Keratinocyte (primary cell): ENCODE measurements around the gene CACNA1I. TPM values are rescaled to one million over a fixed set of nuclear protein-coding genes. Genes with fewer than 3 reads are reported as not detected.

Experiments used
- DNase-seq: peaks from one replicate; pipeline ENCODE4 v3.0.0-alpha.2; 2011; ENCODE audit warnings: low read depth, missing footprints, low spot score
- FAIRE-seq: peaks from 2 replicates; lab custom pipeline; 2011; peaks lifted over from hg19 to GRCh38; lab: Jason Lieb, UNC
- H2AFZ ChIP-seq: 2 replicates; pipeline ENCODE4 v1.6.0; 2012; ENCODE audit warnings: low read length, control low read depth, inconsistent platforms; ENCODE audit not compliant: control insufficient read depth
- H3K27ac ChIP-seq: 2 replicates; pipeline ENCODE4 v1.5.1; 2011; ENCODE audit warnings: low read length; ENCODE audit not compliant: control insufficient read depth, insufficient read depth
- H3K27me3 ChIP-seq: 3 replicates; pipeline ENCODE4 v1.6.0; 2011; ENCODE audit warnings: low read length; ENCODE audit not compliant: control insufficient read depth, insufficient read depth; ENCODE audit errors: extremely low read depth
- H3K36me3 ChIP-seq, 2 experiments: 2 replicates in 1 of 2; 3 replicates in 1 of 2; pipeline ENCODE4 v1.5.1; 2011; ENCODE audit warnings: low read length in 2 of 2, mild to moderate bottlenecking in 1 of 2; ENCODE audit not compliant: control insufficient read depth in 2 of 2, insufficient read depth in 2 of 2; ENCODE audit errors: extremely low read depth in 1 of 2
- H3K4me1 ChIP-seq: 3 replicates; pipeline ENCODE4 v1.5.1; 2011; ENCODE audit warnings: low read length; ENCODE audit not compliant: control insufficient read depth, insufficient read depth; ENCODE audit errors: extremely low read depth
- H3K4me2 ChIP-seq: 3 replicates; pipeline ENCODE4 v1.6.0; 2011; ENCODE audit warnings: low read depth, low read length; ENCODE audit not compliant: control insufficient read depth, insufficient read depth; ENCODE audit errors: extremely low read depth
- H3K4me3 ChIP-seq, 3 experiments: fragments of 200-600 bp in 1 of 3; sonication (generic) in 1 of 3; 2 replicates in 2 of 3; 3 replicates in 1 of 3; pipeline ENCODE4 v1.5.1; 2011 to 2016; ENCODE audit warnings: low read length in 3 of 3, mild to moderate bottlenecking in 3 of 3, control low read depth in 2 of 3, inconsistent platforms in 1 of 3, low read depth in 1 of 3, mixed read lengths in 1 of 3, mixed run types in 1 of 3, moderate library complexity in 1 of 3; ENCODE audit not compliant: control insufficient read depth in 2 of 3, insufficient read depth in 2 of 3; ENCODE audit errors: extremely low read depth in 1 of 3
- H3K79me2 ChIP-seq: 2 replicates; pipeline ENCODE4 v1.6.0; 2012; ENCODE audit warnings: low read length; ENCODE audit not compliant: control insufficient read depth, insufficient read depth
- H3K9ac ChIP-seq: 3 replicates; pipeline ENCODE4 v1.6.0; 2011; ENCODE audit warnings: low read length; ENCODE audit not compliant: control insufficient read depth, insufficient read depth; ENCODE audit errors: extremely low read depth
- H3K9me1 ChIP-seq: 3 replicates; pipeline ENCODE4 v1.6.0; 2011; ENCODE audit warnings: low read length; ENCODE audit not compliant: control insufficient read depth, insufficient read depth; ENCODE audit errors: extremely low read depth
- H3K9me3 ChIP-seq: 2 replicates; pipeline ENCODE4 v1.5.1; 2012; ENCODE audit warnings: low read depth, low read length; ENCODE audit not compliant: control insufficient read depth
- H4K20me1 ChIP-seq: 3 replicates; pipeline ENCODE4 v1.6.0; 2011; ENCODE audit warnings: low read length; ENCODE audit not compliant: control insufficient read depth, insufficient read depth; ENCODE audit errors: extremely low read depth
- CTCF ChIP-seq, 3 experiments: IDR thresholded peaks in 1 of 3; conservative IDR thresholded peaks in 1 of 3; optimal IDR thresholded peaks in 1 of 3; 2 replicates in 2 of 3; 3 replicates in 1 of 3; pipeline versions ENCODE3 to v1.5.1; 2011; ENCODE audit warnings: low read length in 3 of 3, mild to moderate bottlenecking in 3 of 3, moderate library complexity in 2 of 3, control low read depth in 1 of 3, inconsistent platforms in 1 of 3; ENCODE audit not compliant: insufficient read depth in 2 of 3; ENCODE audit errors: extremely low read depth in 1 of 3
- EZH2 ChIP-seq: IDR thresholded peaks from one replicate; pipeline ENCODE4 v1.6.1; 2012; ENCODE audit warnings: inconsistent platforms, mild to moderate bottlenecking, low read length, moderate library complexity
- dilution Hi-C: fragments of 300-500 bp; cut with MboI; formaldehyde crosslinking; loops from one replicate; pipeline ENCODE4 v1.7.0; 2020; ENCODE audit warnings: low sequenced_read_pairs; ENCODE audit not compliant: extremely low pct_ligation_motif_present
- polyA plus RNA-seq, 5 experiments: library from polyadenylated mRNA; depleted of rRNA in 3 of 5; stranded (reverse) in 3 of 5; stranded (forward) in 1 of 5; unstranded in 1 of 5; fragments of >200 nt; gene quantifications; 1 replicate in 1 of 5; 2 replicates in 3 of 5; 3 replicates in 1 of 5; pipeline versions ENCODE4 v1.2.1 to v1.2.3, GENCODE V29; 2011 to 2012; ENCODE audit warnings: missing spikeins in 2 of 5, low read depth in 1 of 5, low replicate concordance in 1 of 5

CACNA1I gene
- polyA plus RNA-seq, 1 donor (not counting 4 experiments of a cell fraction or from before 2014, with no cell fraction given), result not detected

GRCh38 chr22:39526736-39527171 lies 43.8 kb upstream of the CACNA1I start:
- Histone ChIP-seq H3K79me2 (peaks cover 41% of the 10 kb centered on the region), H3K4me2 (no peak overlapping the region), H3K27ac (no peak overlapping the region), H3K9me1 (peaks cover 4% of the 10 kb centered on the region), H3K4me1 (peaks cover 48% of the 10 kb centered on the region), H3K27me3 (no peaks in the 10 kb centered on the region), H2AFZ (no peak overlapping the region), H3K9me3 (no peaks in the 10 kb centered on the region), H3K9ac (no peak overlapping the region), H3K36me3 (peaks cover 15 to 52% of the 10 kb centered on the region in 2 experiments), H3K4me3 (no peak overlapping the region), H4K20me1 (peaks cover 59% of the 10 kb centered on the region)
- DNase-seq (no peak), FAIRE-seq (no peak)
- no peak for TF ChIP-seq CTCF (optimal IDR thresholded peaks at IDR 0.05 in 1 of 3, IDR thresholded peaks at IDR 0.05 in 1 of 3, conservative IDR thresholded peaks at IDR 0.05 in 1 of 3; ENCODE audit: extremely low read depth in 1 of 3, insufficient read depth in 2 of 3, low read length in 3 of 3)
- no peak for TF ChIP-seq EZH2
- dilution Hi-C loops, result no loop called here

DNA sequence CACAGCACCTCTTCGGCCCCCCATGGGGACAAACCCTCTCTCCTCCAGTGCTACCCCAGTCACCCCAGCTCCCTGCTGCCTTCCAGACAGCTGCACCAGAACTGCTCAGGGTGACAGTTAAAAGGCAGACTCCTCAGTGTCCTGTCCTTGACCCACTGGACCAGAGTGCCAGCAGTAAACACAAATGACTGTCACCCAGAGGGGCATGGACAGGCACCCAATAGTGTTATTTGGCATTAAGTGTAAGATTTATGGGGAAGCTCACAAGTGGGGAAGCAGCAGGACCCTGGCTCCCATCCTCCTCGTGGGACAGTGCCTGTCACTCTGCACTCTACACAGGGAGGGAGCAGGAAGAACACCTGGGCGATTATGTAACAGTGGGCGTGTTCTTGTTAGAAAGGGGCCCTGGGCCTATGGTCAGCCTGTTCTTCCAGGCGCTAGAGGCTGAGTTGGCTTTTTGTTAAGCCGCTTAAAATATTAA lies 43.0 kb upstream of the CACNA1I start:
- H3K36me3 ChIP-seq, result peaks cover 11 to 47% of the 10 kb centered on the region in 2 experiments
- TF ChIP-seq CTCF (optimal IDR thresholded peaks at IDR 0.05 in 1 of 3, IDR thresholded peaks at IDR 0.05 in 1 of 3, conservative IDR thresholded peaks at IDR 0.05 in 1 of 3; ENCODE audit: extremely low read depth in 1 of 3, insufficient read depth in 2 of 3, low read length in 3 of 3) (no peak), EZH2 (no peak)
- H3K27me3 ChIP-seq, result no peaks in the 10 kb centered on the region
- FAIRE-seq (peak; percentile 48), DNase-seq (no peak)
- H3K27ac ChIP-seq, result no peak overlapping the region
- no peak overlapping the region for H3K4me2 ChIP-seq
- no peaks in the 10 kb centered on the region for H3K9me3 ChIP-seq
- no peak overlapping the region for H2AFZ ChIP-seq
- peaks cover 4% of the 10 kb centered on the region for H3K9me1 ChIP-seq
- H3K9ac ChIP-seq, result no peak overlapping the region
- peaks cover 47% of the 10 kb centered on the region for H3K4me1 ChIP-seq
- dilution Hi-C loops, result no loop called here
- peaks cover 52% of the 10 kb centered on the region for H4K20me1 ChIP-seq
- no peak overlapping the region for H3K4me3 ChIP-seq
- peaks cover 41% of the 10 kb centered on the region for H3K79me2 ChIP-seq
